Right kidney (tissue), 1 donor: Measurements from ENCODE around the gene SERAC1.
"Not testable (repeated sequence)": the region's sequence is repeated elsewhere in the genome, so short reads cannot be mapped to it uniquely, and the experiment has no call there.

ENCODE experiments used
- DNase-seq: peaks from one replicate; pipeline ENCODE4 v3.0.0-alpha.2; 2016

The SERAC1 gene

GRCh38 chr6:158175111-158175510, 7.0 kb upstream of the SERAC1 start:
- no peak for DNase-seq

GRCh38 chr6:158174514-158174913, 6.5 kb upstream of the SERAC1 start:
- no peak for DNase-seq

DNA sequence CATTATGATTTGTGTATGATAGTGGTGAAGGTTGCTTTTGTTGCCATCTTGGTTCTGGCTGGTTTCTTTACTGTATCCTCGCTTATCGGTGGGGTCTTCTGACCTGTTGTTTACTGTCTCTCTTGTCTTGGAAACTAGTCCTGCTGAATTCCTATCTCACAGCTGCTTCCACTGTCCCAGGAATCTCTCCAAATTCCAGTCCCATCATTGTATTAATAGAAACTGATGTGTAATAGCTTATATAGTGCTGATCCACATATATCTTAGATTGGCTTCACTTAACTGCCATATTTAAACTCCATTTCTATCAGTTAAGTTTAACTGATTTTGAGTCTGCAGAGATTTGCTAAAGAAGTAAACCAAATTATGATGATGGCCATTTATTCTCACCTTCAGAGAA, 6.0 kb upstream of the SERAC1 start:
- no peak for DNase-seq

- no peak for DNase-seq
Measured at GRCh38 chr6:158172001-158172400, 3.9 kb upstream of the SERAC1 start.

DNA sequence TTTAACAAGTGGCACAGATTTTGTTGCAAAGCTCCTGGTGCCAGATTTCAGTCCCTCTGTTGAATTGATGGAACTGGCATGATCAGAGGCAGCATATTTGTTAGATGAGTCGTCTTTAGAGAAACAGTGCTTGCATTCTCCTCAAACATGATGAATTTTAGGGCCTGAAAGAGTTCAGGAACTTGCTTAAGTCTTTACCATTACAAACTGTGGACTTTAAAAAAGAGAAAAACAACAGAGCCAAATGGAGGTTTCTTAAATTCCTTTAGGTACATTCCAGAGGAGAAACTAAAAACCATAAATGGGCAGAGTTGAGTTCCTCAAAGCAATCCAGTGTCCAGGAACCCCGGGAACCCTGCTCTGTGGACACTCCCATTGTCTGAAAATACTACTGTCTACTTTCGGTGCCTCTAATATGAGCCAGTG, 2.6 kb upstream of the SERAC1 start:
- DNase-seq = no peak

GRCh38 chr6:158169634-158170033, 1.6 kb upstream of the SERAC1 start:
- not testable (repeated sequence) for DNase-seq

GRCh38 chr6:158165919-158166416, 2.1 kb downstream of the SERAC1 start:
- DNase-seq = no peak

- DNase-seq = no peak
Measured at GRCh38 chr6:158164579-158165170, 3.4 kb downstream of the SERAC1 start.

DNA sequence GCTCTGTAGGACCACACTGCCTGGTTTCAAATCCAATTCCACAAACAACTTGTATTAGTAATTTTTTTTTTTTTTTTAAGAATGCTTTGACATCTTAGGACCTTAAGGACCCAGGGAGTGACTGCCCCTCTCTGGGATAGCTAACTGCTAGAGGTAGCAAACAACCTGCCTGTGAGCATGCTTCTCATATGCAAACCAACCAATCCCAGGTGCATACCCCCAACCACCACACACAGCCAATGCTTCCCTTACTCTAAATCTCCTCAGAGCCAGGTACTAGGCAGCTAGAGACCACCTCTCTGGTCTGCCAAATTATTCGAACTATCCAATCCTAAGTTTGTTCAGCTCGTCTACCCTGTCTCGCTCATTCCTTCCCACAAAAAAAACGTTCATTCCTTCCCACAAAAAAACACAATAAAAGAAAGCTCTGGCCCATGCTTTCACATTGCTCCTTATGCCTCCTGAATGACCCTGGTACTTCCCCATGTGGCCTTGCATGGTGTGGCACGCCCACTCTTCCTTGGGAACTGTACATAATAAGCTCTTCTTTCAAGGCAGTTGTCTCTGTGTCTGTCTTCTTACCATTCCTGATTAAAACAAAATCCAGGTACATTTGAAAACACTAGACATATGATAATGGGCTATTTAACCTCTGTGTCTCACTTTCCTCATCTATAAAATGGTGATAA, 6.4 kb downstream of the SERAC1 start:
- no peak for DNase-seq

GRCh38 chr6:158160932-158161539, 7.0 kb downstream of the SERAC1 start:
- DNase-seq = no peak

GRCh38 chr6:158158748-158159147, 9.3 kb downstream of the SERAC1 start:
- no peak for DNase-seq

- DNase-seq = no peak
Measured at GRCh38 chr6:158158123-158158522, 9.9 kb downstream of the SERAC1 start.

- DNase-seq = no peak
Measured at GRCh38 chr6:158157064-158157764, 10.8 kb downstream of the SERAC1 start.

GRCh38 chr6:158154816-158155215, 13.2 kb downstream of the SERAC1 start:
- no peak for DNase-seq

- no peak for DNase-seq
Measured at GRCh38 chr6:158153576-158153975, 14.5 kb downstream of the SERAC1 start.

DNA sequence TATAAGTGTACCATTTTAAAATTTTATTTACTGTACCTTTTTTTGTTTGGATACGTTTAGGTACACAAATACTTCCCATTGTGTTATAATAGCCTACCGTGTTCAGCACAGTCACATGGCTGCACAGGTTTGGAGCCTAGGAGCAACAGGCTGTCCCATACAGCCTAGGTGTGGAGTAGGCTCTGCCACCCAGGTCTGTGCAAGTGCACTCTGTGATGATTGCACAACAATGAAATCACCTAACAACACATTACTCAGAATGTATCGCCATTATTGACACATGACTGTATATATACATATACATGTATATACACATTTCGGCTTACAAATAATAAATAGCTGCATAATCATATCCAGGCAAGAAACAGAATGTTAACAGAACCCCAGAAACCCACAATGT, 15.4 kb downstream of the SERAC1 start:
- DNase-seq = no peak

GRCh38 chr6:158152025-158152424, 16.0 kb downstream of the SERAC1 start:
- DNase-seq = not testable (repeated sequence)

- no peak for DNase-seq
Measured at GRCh38 chr6:158150701-158151100, 17.4 kb downstream of the SERAC1 start.

DNA sequence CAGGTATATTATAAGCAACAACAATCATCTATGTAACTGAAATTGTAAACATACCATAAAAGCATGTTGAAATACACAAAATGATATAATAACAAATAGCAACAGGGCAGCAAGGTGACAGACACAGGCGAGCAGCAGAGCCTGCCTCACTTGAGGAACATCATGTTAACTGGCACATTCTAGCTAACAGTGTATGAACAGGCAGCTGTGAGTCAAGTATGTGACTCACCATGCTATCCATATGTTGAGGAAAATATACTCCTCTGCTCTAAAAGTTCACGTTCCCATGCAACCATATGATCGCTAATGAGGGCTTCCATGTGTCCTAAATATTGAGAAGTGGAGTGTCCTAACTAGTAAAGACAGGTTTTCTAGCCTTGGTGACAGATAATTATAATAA, 18.4 kb downstream of the SERAC1 start:
- no peak for DNase-seq

DNA sequence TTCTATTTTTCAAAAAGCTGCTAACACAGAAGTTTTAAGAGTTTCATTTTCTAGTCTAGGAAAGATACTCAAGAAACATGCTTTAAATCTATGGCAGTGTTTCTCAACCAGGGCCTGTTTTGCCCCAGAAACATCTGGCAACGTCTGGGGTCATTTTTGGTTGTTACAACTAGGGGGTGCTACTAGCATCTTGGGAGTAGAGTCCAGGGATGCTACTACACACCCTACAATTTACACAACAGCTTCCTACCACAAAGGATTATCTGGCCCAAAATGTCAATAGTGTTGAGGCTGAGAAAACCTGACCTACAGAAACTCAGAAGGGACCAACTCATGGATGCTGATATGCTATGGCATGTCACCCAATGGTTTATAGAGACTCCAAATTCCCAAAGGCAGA, 24.4 kb downstream of the SERAC1 start:
- DNase-seq = no peak

- DNase-seq = no peak
Measured at GRCh38 chr6:158142789-158143188, 25.3 kb downstream of the SERAC1 start.

DNA sequence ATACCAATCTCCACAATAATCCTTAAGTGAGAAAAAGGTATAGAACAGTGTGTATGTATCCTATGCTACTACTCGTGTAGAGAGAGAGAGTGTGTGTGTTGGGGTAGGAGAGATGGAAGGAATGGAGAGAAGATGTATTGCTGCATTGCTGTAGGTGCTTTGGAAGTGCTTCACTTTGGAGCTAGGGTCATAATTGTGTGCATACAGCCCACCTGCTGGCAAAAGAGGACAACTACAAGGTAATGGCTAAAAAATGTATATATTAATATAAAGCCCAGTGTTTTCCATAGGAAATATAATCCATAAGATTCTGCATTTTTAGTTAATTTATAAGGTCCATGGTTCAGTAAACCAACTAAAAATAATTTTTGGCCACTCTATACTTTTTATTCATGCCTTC, 36.1 kb downstream of the SERAC1 start:
- no peak for DNase-seq

DNA sequence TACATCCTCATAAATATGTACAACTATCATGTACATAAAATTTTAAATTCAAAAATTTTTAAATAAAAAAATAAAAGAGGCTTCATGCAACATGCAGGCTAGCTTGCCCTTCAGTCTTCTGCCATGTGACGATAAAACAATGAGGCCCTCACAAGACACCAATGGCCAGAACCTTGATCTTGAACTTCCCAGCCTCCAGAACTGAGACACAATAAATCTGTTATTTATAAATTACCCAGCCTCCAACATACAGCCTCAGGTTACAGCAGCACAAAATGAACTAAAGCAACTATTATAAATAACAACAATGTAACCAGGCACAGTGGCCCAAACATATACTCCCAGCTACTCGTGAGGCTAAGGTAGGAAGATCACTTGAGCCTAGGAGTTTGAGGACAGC, 42.8 kb downstream of the SERAC1 start:
- no peak for DNase-seq
